HepG2 (cell line): Measurements from ENCODE around the gene VMA21. TPM values are rescaled to one million over a fixed set of nuclear protein-coding genes. Genes with fewer than 3 reads are reported as not detected.

Source experiments
- ATF1 ChIP-seq: IDR thresholded peaks from 2 replicates; pipeline ENCODE4 v1.6.1; 2016; ENCODE audit warnings: mild to moderate bottlenecking, control low read depth
- BATF2 ChIP-seq: sonication (generic); formaldehyde crosslinking; IDR thresholded peaks from 2 replicates; pipeline ENCODE4 v1.8.0; 2022; ENCODE audit warnings: mild to moderate bottlenecking, missing genetic modification reagents, moderate library complexity
- FOXA1 ChIP-seq, 2 experiments: fragments of 450-650 bp in 1 of 2; sonication (generic) in 1 of 2; formaldehyde crosslinking in 1 of 2; IDR thresholded peaks; 2 replicates each; pipeline versions ENCODE4 v1.4.0 to v1.6.1; 2016 to 2020; ENCODE audit warnings: missing genetic modification reagents in 1 of 2
- HNF4G ChIP-seq, 2 experiments: sonication (generic) in 1 of 2; formaldehyde crosslinking in 1 of 2; IDR thresholded peaks; 2 replicates each; pipeline versions ENCODE4 v1.4.0 to v1.6.1; 2011 to 2020; ENCODE audit warnings: borderline replicate concordance in 2 of 2, low read depth in 2 of 2, mild to moderate bottlenecking in 2 of 2, low read length in 1 of 2, missing genetic modification reagents in 1 of 2, moderate library complexity in 1 of 2
- MLXIP ChIP-seq: sonication (generic); formaldehyde crosslinking; IDR thresholded peaks from 2 replicates; pipeline ENCODE4 v1.9.0; 2021; ENCODE audit warnings: missing genetic modification reagents, borderline replicate concordance
- MTA1 ChIP-seq: sonication (generic); formaldehyde crosslinking; IDR thresholded peaks from 2 replicates; pipeline ENCODE4 v1.4.0; 2020; ENCODE audit warnings: missing genetic modification reagents, mild to moderate bottlenecking, borderline replicate concordance
- NR2F2 ChIP-seq: IDR thresholded peaks from 2 replicates; pipeline ENCODE4 v1.6.1; 2012; ENCODE audit warnings: low read depth, inconsistent platforms, borderline replicate concordance
- POLR2AphosphoS5 ChIP-seq: IDR thresholded peaks from 2 replicates; pipeline ENCODE4 v1.6.1; 2012; ENCODE audit warnings: low read depth, low read length
- RARA ChIP-seq: IDR thresholded peaks from 2 replicates; pipeline ENCODE4 v1.6.1; 2016; ENCODE audit warnings: missing genetic modification reagents, missing compliant biosample characterization
- SIX1 ChIP-seq: sonication (generic); formaldehyde crosslinking; IDR thresholded peaks from 2 replicates; pipeline ENCODE4 v1.4.0; 2020; ENCODE audit warnings: missing genetic modification reagents, borderline replicate concordance
- SKIL ChIP-seq: sonication (generic); formaldehyde crosslinking; IDR thresholded peaks from 2 replicates; pipeline ENCODE4 v1.8.0; 2022; ENCODE audit warnings: missing genetic modification reagents, mild to moderate bottlenecking, moderate library complexity, borderline replicate concordance
- SNAPC4 ChIP-seq: sonication (generic); formaldehyde crosslinking; IDR thresholded peaks from 2 replicates; pipeline ENCODE4 v1.4.0; 2020; ENCODE audit warnings: mild to moderate bottlenecking, missing genetic modification reagents
- SNAPC5 ChIP-seq: sonication (generic); formaldehyde crosslinking; IDR thresholded peaks from 2 replicates; pipeline ENCODE4 v1.8.1; 2023; ENCODE audit warnings: mild to moderate bottlenecking, missing genetic modification reagents, borderline replicate concordance
- SP4 ChIP-seq: sonication (generic); formaldehyde crosslinking; IDR thresholded peaks from 2 replicates; pipeline ENCODE4 v1.8.1; 2023; ENCODE audit warnings: mild to moderate bottlenecking, missing genetic modification reagents
- SRY ChIP-seq: sonication (generic); formaldehyde crosslinking; IDR thresholded peaks from 2 replicates; pipeline ENCODE4 v1.8.0; 2022; ENCODE audit warnings: mild to moderate bottlenecking, missing genetic modification reagents
- TCF7L2 ChIP-seq: IDR thresholded peaks from 2 replicates; pipeline ENCODE4 v1.6.1; 2011; ENCODE audit warnings: mild to moderate bottlenecking, low read depth, low read length, moderate library complexity
- ZNF124 ChIP-seq: sonication (generic); formaldehyde crosslinking; IDR thresholded peaks from 2 replicates; pipeline ENCODE4 v1.4.0; 2020; ENCODE audit warnings: missing genetic modification reagents
- polyA plus RNA-seq, 8 experiments: library from polyadenylated mRNA; depleted of rRNA in 3 of 8; stranded (reverse) in 7 of 8; unstranded in 1 of 8; fragments of >200 nt; fragmentation: Illumina TruSeq in 4 of 8; extraction: Trizol in 4 of 8; gene quantifications; 2 replicates each; pipeline versions ENCODE4 v1.2.1 to v1.2.3, GENCODE V29; 2011 to 2016; ENCODE audit warnings: low read depth in 4 of 8, missing spikeins in 1 of 8, mixed read lengths in 1 of 8; ENCODE audit not compliant: insufficient read depth in 1 of 8
- total RNA-seq, 5 experiments: library from RNA; depleted of rRNA; stranded (reverse); fragments of >200 nt; fragmentation: Illumina TruSeq; extraction: Trizol; gene quantifications; 2 replicates each; pipeline ENCODE4 v1.2.3, GENCODE V29; 2016; ENCODE audit warnings: low read depth in 1 of 5

Gene VMA21
- total and polyA plus RNA-seq, 2 of the 13 experiments (the other 11 are each of a cell fraction or from before 2014, with no cell fraction given): 20.9 to 42.4 TPM

- TF ChIP-seq SIX1 (CRISPR knock-in tag) (no peak), HNF4G (IDR thresholded peaks at IDR 0.05; ENCODE audit: borderline replicate concordance, low read depth, low read length) (no peak), HNF4G (CRISPR knock-in tag; IDR thresholded peaks at IDR 0.05; ENCODE audit: borderline replicate concordance, low read depth) (no peak), ATF1 (no peak), NR2F2 (no peak), SNAPC5 (CRISPR knock-in tag) (no peak), TCF7L2 (no peak), RARA (CRISPR knock-in tag) (no peak), BATF2 (CRISPR knock-in tag) (0 out of 2 replicates have a peak, but pooled peaks have one; percentile 69), ZNF124 (no peak), SNAPC4 (CRISPR knock-in tag) (no peak), SP4 (CRISPR knock-in tag) (no peak), SKIL (no peak), MTA1 (CRISPR knock-in tag) (no peak), POLR2AphosphoS5 (peak; percentile 43), FOXA1 (IDR thresholded peaks at IDR 0.05) (no peak), FOXA1 (CRISPR knock-in tag; IDR thresholded peaks at IDR 0.05) (no peak), SRY (no peak; the same call in 1 of the 2 replicates), MLXIP (CRISPR knock-in tag) (no peak)
These were observed at the start of gene VMA21 (continued) for GRCh38 chrX:151396825-151397740.
